Measurements from ENCODE around the gene YAE1. TPM values are rescaled to one million over a fixed set of nuclear protein-coding genes. Genes with fewer than 3 reads are reported as not detected.

Gene YAE1
- polyA plus RNA-seq, 1 of the 3 experiments (the other 2 are of a cell fraction): 30.7 TPM

Other genes with a start within 250 kb of the YAE1 start
- 29.0 and 37.4 TPM in 2 replicates for gene RALA, start 57.2 kb downstream of the YAE1 start, polyA plus RNA-seq (2012; rRNA removed)

Data from SK-N-SH (cell line).